Panc1 (cell line): Measurements from ENCODE around the gene ITGA3. TPM values are rescaled to one million over a fixed set of nuclear protein-coding genes. Genes with fewer than 3 reads are reported as not detected.

Experiments
- ATAC-seq: fragments of 200-7000 bp; cut with Tn5 transposase; 2 replicates; pipeline ENCODE4 v1.9.1; 2020; ENCODE audit warnings: mild to moderate bottlenecking, moderate library complexity
- BruUV-seq: library from RNA; stranded (reverse); fragments of 400-500 nt; replicated peaks from 2 replicates; lab custom pipeline; 2021; lab: Mats Ljungman, UMichigan
- CTCF ChIA-PET: fragments of 300-600 bp; sonication (Branson Sonifier 250); formaldehyde crosslinking; loops from one replicate; lab custom pipeline; 2022; ENCODE audit warnings: antibody characterized with exemption; lab: Charles Lee
- POLR2A ChIA-PET: fragments of 300-600 bp; sonication (Branson Sonifier 250); formaldehyde crosslinking; loops from one replicate; lab custom pipeline; 2022; ENCODE audit warnings: antibody characterized with exemption; lab: Charles Lee
- DNase-seq: peaks from one replicate; pipeline ENCODE4 v3.0.0-alpha.2; 2010; ENCODE audit warnings: low read depth, low spot score
- H3K27ac ChIP-seq: 2 replicates; pipeline ENCODE4 v1.5.1; 2011; ENCODE audit warnings: mild to moderate bottlenecking, low read length, inconsistent platforms
- H3K27me3 ChIP-seq: fragments of 200-500 bp; sonication (Bioruptor generic); 2 replicates; pipeline ENCODE4 v1.6.0; 2014; ENCODE audit warnings: low read length, inconsistent platforms; ENCODE audit not compliant: control insufficient read depth, insufficient read depth
- H3K36me3 ChIP-seq: fragments of 200-500 bp; sonication (Bioruptor generic); 2 replicates; pipeline ENCODE4 v1.5.1; 2014; ENCODE audit warnings: inconsistent platforms, mild to moderate bottlenecking, low read length, moderate library complexity; ENCODE audit not compliant: control insufficient read depth, insufficient read depth
- H3K4me1 ChIP-seq: 2 replicates; pipeline ENCODE4 v1.5.1; 2011; ENCODE audit warnings: inconsistent platforms, mild to moderate bottlenecking, low read length, moderate library complexity; ENCODE audit not compliant: control insufficient read depth, insufficient read depth
- H3K4me3 ChIP-seq, 2 experiments: 2 replicates each; pipeline ENCODE4 v1.5.1; 2011 to 2012; ENCODE audit warnings: low read depth in 2 of 2, low read length in 2 of 2, mild to moderate bottlenecking in 2 of 2, inconsistent platforms in 1 of 2, moderate library complexity in 1 of 2
- H3K9me3 ChIP-seq: fragments of 200-500 bp; sonication (Bioruptor generic); 2 replicates; pipeline ENCODE4 v1.5.1; 2014; ENCODE audit warnings: low read depth, mild to moderate bottlenecking, inconsistent platforms, low read length, moderate library complexity; ENCODE audit not compliant: control insufficient read depth, insufficient read depth
- POLR2AphosphoS5 ChIP-seq: IDR thresholded peaks from 2 replicates; pipeline ENCODE4 v1.6.1; 2012; ENCODE audit warnings: mild to moderate bottlenecking, low read depth, low read length, moderate library complexity
- SIN3A ChIP-seq: IDR thresholded peaks from 2 replicates; pipeline ENCODE4 v1.6.1; 2012; ENCODE audit warnings: low read depth, mild to moderate bottlenecking, low read length, moderate library complexity, borderline replicate concordance; ENCODE audit not compliant: insufficient read depth
- TCF7L2 ChIP-seq: IDR thresholded peaks from 2 replicates; pipeline ENCODE4 v1.6.1; 2011; ENCODE audit warnings: mild to moderate bottlenecking, low read depth, low read length, inconsistent platforms
- in situ Hi-C: cut with HindIII; loops from 2 replicates; pipeline ENCODE4 v1.10.0; 2016; ENCODE audit warnings: low sequenced_read_pairs, low pct_unique_long_range_greater_than_20kb
- intact Hi-C: fragments of 100-400 bp; cut with micrococcal nuclease; formaldehyde crosslinking; loops from one replicate; pipeline ENCODE4 v1.10.0; 2022; ENCODE audit not compliant: unreplicated experiment
- total RNA-seq: library from RNA; stranded (reverse); gene quantifications from one replicate; pipeline ENCODE4 v1.2.1, GENCODE V29; 2021; ENCODE audit not compliant: unreplicated experiment
- TF ChIP-seq, protein P1 (sequence below): fragments of 450-650 bp; IDR thresholded peaks from 2 replicates; pipeline ENCODE4 v1.5.1; 2017; ENCODE audit warnings: mild to moderate bottlenecking
- TF ChIP-seq, protein P2 (sequence below), 2 experiments: IDR thresholded peaks; 2 replicates each; pipeline ENCODE4 v1.6.1; 2011 to 2012; ENCODE audit warnings: low read depth in 2 of 2, control low read depth in 1 of 2, low read length in 1 of 2, mild to moderate bottlenecking in 1 of 2, moderate library complexity in 1 of 2; ENCODE audit not compliant: insufficient read depth in 1 of 2

ITGA3 gene
- total RNA-seq, 1 experiment from 2014 or later = 439 TPM

DNA sequence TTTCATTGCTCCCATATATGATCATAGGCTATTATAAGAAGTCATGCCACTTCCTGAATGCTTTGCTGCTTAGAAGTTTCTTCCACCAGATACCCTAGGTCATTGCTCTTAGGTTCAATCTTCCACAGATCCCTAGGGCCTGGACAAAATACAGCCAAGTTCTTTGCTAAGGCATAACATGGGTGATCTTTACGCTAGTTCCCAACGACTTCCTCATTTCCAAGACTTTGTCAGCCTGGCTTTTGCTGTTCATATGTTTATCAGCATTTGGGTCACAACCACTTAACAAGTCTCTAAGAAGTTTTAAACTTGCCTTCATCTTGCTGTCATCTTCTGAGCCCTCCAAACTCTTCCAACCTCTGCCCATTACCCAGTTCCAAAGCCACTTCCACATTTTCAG is 40.8 kb upstream of the ITGA3 start:
- in situ Hi-C loops = no loop called here
- ChIA-PET CTCF (no interaction called here), POLR2A (no interaction called here)
- ATAC-seq = no peak
- Histone ChIP-seq H3K36me3 (no peaks in the 10 kb centered on the region), H3K27me3 (no peaks in the 10 kb centered on the region; the same call in 1 of the 2 replicates), H3K27ac (no peak overlapping the region), H3K9me3 (0 out of 2 replicates have a peak, but pooled peaks cover 6% of the 10 kb centered on the region), H3K4me3 (no peak overlapping the region), H3K4me1 (no peaks in the 10 kb centered on the region)
- intact Hi-C loops = no loop called here
- no peak for TF ChIP-seq SIN3A
- TF ChIP-seq, protein P1, sequence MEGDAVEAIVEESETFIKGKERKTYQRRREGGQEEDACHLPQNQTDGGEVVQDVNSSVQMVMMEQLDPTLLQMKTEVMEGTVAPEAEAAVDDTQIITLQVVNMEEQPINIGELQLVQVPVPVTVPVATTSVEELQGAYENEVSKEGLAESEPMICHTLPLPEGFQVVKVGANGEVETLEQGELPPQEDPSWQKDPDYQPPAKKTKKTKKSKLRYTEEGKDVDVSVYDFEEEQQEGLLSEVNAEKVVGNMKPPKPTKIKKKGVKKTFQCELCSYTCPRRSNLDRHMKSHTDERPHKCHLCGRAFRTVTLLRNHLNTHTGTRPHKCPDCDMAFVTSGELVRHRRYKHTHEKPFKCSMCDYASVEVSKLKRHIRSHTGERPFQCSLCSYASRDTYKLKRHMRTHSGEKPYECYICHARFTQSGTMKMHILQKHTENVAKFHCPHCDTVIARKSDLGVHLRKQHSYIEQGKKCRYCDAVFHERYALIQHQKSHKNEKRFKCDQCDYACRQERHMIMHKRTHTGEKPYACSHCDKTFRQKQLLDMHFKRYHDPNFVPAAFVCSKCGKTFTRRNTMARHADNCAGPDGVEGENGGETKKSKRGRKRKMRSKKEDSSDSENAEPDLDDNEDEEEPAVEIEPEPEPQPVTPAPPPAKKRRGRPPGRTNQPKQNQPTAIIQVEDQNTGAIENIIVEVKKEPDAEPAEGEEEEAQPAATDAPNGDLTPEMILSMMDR = no peak
- no peak for TF ChIP-seq TCF7L2
- no peak for TF ChIP-seq POLR2AphosphoS5
- TF ChIP-seq, protein P2, sequence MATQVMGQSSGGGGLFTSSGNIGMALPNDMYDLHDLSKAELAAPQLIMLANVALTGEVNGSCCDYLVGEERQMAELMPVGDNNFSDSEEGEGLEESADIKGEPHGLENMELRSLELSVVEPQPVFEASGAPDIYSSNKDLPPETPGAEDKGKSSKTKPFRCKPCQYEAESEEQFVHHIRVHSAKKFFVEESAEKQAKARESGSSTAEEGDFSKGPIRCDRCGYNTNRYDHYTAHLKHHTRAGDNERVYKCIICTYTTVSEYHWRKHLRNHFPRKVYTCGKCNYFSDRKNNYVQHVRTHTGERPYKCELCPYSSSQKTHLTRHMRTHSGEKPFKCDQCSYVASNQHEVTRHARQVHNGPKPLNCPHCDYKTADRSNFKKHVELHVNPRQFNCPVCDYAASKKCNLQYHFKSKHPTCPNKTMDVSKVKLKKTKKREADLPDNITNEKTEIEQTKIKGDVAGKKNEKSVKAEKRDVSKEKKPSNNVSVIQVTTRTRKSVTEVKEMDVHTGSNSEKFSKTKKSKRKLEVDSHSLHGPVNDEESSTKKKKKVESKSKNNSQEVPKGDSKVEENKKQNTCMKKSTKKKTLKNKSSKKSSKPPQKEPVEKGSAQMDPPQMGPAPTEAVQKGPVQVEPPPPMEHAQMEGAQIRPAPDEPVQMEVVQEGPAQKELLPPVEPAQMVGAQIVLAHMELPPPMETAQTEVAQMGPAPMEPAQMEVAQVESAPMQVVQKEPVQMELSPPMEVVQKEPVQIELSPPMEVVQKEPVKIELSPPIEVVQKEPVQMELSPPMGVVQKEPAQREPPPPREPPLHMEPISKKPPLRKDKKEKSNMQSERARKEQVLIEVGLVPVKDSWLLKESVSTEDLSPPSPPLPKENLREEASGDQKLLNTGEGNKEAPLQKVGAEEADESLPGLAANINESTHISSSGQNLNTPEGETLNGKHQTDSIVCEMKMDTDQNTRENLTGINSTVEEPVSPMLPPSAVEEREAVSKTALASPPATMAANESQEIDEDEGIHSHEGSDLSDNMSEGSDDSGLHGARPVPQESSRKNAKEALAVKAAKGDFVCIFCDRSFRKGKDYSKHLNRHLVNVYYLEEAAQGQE (IDR thresholded peaks at IDR 0.05; ENCODE audit: insufficient read depth in 1 of 2, low read depth in 2 of 2, low read length in 1 of 2) = no peak
- BruUV-seq = no TSS peak
- no peak for DNase-seq

DNA sequence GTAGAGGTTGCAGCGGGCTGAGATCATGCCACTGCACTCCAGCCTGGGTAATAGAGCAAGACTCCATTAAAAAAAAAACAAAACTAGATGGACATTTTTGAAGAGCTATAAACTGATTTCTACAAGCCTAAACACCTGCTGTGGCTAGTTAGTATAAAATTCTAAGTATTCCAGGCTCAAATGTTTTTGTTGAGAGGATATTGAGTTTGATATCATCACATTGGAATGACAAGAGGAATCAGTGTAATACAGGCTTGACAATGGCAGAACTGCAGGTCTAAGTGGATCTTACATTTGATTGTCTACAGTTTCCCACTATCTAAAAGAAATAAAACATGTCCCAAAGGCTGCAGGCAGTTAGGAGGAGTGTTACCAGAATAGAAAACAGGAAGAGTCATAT is 37.0 kb upstream of the ITGA3 start:
- Histone ChIP-seq H3K9me3 (0 out of 2 replicates have a peak, but pooled peaks cover 3% of the 10 kb centered on the region), H3K4me1 (no peaks in the 10 kb centered on the region), H3K27ac (no peak overlapping the region), H3K36me3 (no peaks in the 10 kb centered on the region), H3K4me3 (no peak overlapping the region), H3K27me3 (no peaks in the 10 kb centered on the region)
- no TSS peak for BruUV-seq
- intact Hi-C loops = no loop called here
- in situ Hi-C loops = no loop called here
- TF ChIP-seq SIN3A (no peak), POLR2AphosphoS5 (no peak), TCF7L2 (no peak)
- TF ChIP-seq, protein P2 (IDR thresholded peaks at IDR 0.05; ENCODE audit: insufficient read depth in 1 of 2, low read depth in 2 of 2, low read length in 1 of 2) = no peak
- TF ChIP-seq, protein P1 = no peak
- ATAC-seq (no peak), DNase-seq (no peak)
- CTCF ChIA-PET = no interaction called here
- POLR2A ChIA-PET = no interaction called here
